Liver (tissue), 9 donors: ENCODE results near the gene MEGF11. TPM values are rescaled to one million over a fixed set of nuclear protein-coding genes. Genes with fewer than 3 reads are reported as not detected.

ENCODE experiments used
- DNase-seq: peaks from one replicate; pipeline ENCODE4 v3.0.0-alpha.2; 2017; ENCODE audit warnings: low spot score
- H3K27ac ChIP-seq, 2 donors: one replicate each; pipeline ENCODE4 v1.7.0; 2013; ENCODE audit warnings: inconsistent platforms in 2 of 2, low read length in 2 of 2, control low read depth in 1 of 2, low read depth in 1 of 2, mild to moderate bottlenecking in 1 of 2
- H3K27me3 ChIP-seq, 4 donors: one replicate each; pipeline versions ENCODE4 v1.6.1 to v1.7.0; 2013; ENCODE audit warnings: low read length in 3 of 4, inconsistent platforms in 1 of 4, mild to moderate bottlenecking in 1 of 4, moderate library complexity in 1 of 4; ENCODE audit not compliant: control insufficient read depth in 4 of 4, insufficient read depth in 4 of 4
- H3K36me3 ChIP-seq, 4 donors: one replicate each; pipeline versions ENCODE4 v1.6.1 to v1.7.0; 2013; ENCODE audit warnings: low read length in 3 of 4, mild to moderate bottlenecking in 3 of 4, low read depth in 1 of 4, moderate library complexity in 1 of 4; ENCODE audit not compliant: control insufficient read depth in 4 of 4, insufficient read depth in 3 of 4
- H3K4me1 ChIP-seq, 4 donors: one replicate each; pipeline versions ENCODE4 v1.6.1 to v1.7.0; 2013; ENCODE audit warnings: low read length in 3 of 4, mild to moderate bottlenecking in 3 of 4, moderate library complexity in 1 of 4; ENCODE audit not compliant: control insufficient read depth in 4 of 4, insufficient read depth in 4 of 4
- H3K4me3 ChIP-seq, 3 donors: one replicate each; pipeline versions ENCODE4 v1.6.1 to v1.7.0; 2013; ENCODE audit warnings: low read length in 3 of 3, control low read depth in 1 of 3, low read depth in 1 of 3, mild to moderate bottlenecking in 1 of 3
- H3K9ac ChIP-seq, 2 donors: one replicate each; pipeline ENCODE4 v1.7.0; 2013; ENCODE audit warnings: low read length in 2 of 2, mild to moderate bottlenecking in 2 of 2, moderate library complexity in 2 of 2, control low read depth in 1 of 2, low read depth in 1 of 2
- H3K9me3 ChIP-seq, 4 donors: one replicate each; pipeline versions ENCODE4 v1.6.1 to v1.7.0; 2013; ENCODE audit warnings: low read length in 3 of 4; ENCODE audit not compliant: control insufficient read depth in 4 of 4
- ATF3 ChIP-seq: IDR thresholded peaks from 2 replicates; pipeline ENCODE4 v1.6.1; 2016; ENCODE audit warnings: antibody characterized with exemption
- CTCF ChIP-seq: fragments of 150-350 bp; IDR thresholded peaks from 2 replicates; pipeline ENCODE4 v1.5.1; 2017; ENCODE audit warnings: improper control_type of control experiment, low read depth, low read length; ENCODE audit not compliant: missing input control
- EGR1 ChIP-seq, 2 donors: IDR thresholded peaks; 2 replicates each; pipeline ENCODE4 v1.6.1; 2016 to 2018; ENCODE audit warnings: antibody characterized with exemption in 2 of 2, low read depth in 2 of 2
- FOXA1 ChIP-seq: IDR thresholded peaks from 2 replicates; pipeline ENCODE4 v1.6.1; 2016; ENCODE audit warnings: antibody characterized with exemption
- FOXA2 ChIP-seq: IDR thresholded peaks from 2 replicates; pipeline ENCODE4 v1.6.1; 2016; ENCODE audit warnings: antibody characterized with exemption
- GABPA ChIP-seq, 2 donors: IDR thresholded peaks in 1 of 2; conservative IDR thresholded peaks in 1 of 2; 2 replicates each; pipeline ENCODE4 v1.6.1; 2016; ENCODE audit warnings: antibody characterized with exemption in 2 of 2, mild to moderate bottlenecking in 1 of 2, moderate library complexity in 1 of 2
- HNF4A ChIP-seq, 2 donors: conservative IDR thresholded peaks; 2 replicates each; pipeline ENCODE4 v1.6.1; 2016; ENCODE audit warnings: antibody characterized with exemption in 2 of 2, mild to moderate bottlenecking in 2 of 2
- HNF4G ChIP-seq: IDR thresholded peaks from 2 replicates; pipeline ENCODE4 v1.6.1; 2016; ENCODE audit warnings: antibody characterized with exemption
- JUND ChIP-seq, 2 donors: IDR thresholded peaks; 2 replicates each; pipeline ENCODE4 v1.6.1; 2016; ENCODE audit warnings: antibody characterized with exemption in 2 of 2
- MAX ChIP-seq: IDR thresholded peaks from 2 replicates; pipeline ENCODE4 v1.6.1; 2016; ENCODE audit warnings: antibody characterized with exemption
- NR2F2 ChIP-seq: IDR thresholded peaks from 2 replicates; pipeline ENCODE4 v1.6.1; 2016; ENCODE audit warnings: antibody characterized with exemption
- RAD21 ChIP-seq, 2 donors: IDR thresholded peaks; 2 replicates each; pipeline ENCODE4 v1.6.1; 2016; ENCODE audit warnings: antibody characterized with exemption in 2 of 2, mild to moderate bottlenecking in 2 of 2
- RXRA ChIP-seq, 2 donors: IDR thresholded peaks; 2 replicates each; pipeline ENCODE4 v1.6.1; 2017 to 2018; ENCODE audit warnings: antibody characterized with exemption in 2 of 2, mild to moderate bottlenecking in 1 of 2
- SP1 ChIP-seq: IDR thresholded peaks from 2 replicates; pipeline ENCODE4 v1.6.1; 2018; ENCODE audit warnings: antibody characterized with exemption, mild to moderate bottlenecking
- TAF1 ChIP-seq: conservative IDR thresholded peaks from 2 replicates; pipeline ENCODE4 v1.6.1; 2016; ENCODE audit warnings: antibody characterized with exemption, mild to moderate bottlenecking
- YY1 ChIP-seq: IDR thresholded peaks from 2 replicates; pipeline ENCODE4 v1.6.1; 2016; ENCODE audit warnings: antibody characterized with exemption, mild to moderate bottlenecking
- ZBTB33 ChIP-seq: IDR thresholded peaks from 2 replicates; pipeline ENCODE4 v1.6.1; 2016; ENCODE audit warnings: antibody characterized with exemption
- WGBS: extraction: QIAGEN DNeasy Blood & Tissue Kit; methylation state at CpG from one replicate; pipeline ENCODE4 v1.1.7; 2013; 5-methylcytosine and 5-hydroxymethylcytosine counted together
- polyA plus RNA-seq, 2 donors: library from polyadenylated mRNA; stranded (reverse) in 1 of 2; unstranded in 1 of 2; fragments of 200-250 nt in 1 of 2; fragments of >200 nt in 1 of 2; fragmentation: Nextera tagmentation in 1 of 2; extraction: Ambion mirVana in 1 of 2; gene quantifications; one replicate each; pipeline versions ENCODE4 v1.2.1 to v1.2.3, GENCODE V29; 2013 to 2015
- total RNA-seq, 2 donors: library from RNA; depleted of rRNA; stranded (reverse); fragments of >200 nt; gene quantifications; one replicate each; pipeline ENCODE4 v1.2.3, GENCODE V29; 2014
- TF ChIP-seq, protein P1 (sequence below): IDR thresholded peaks from 2 replicates; pipeline ENCODE4 v1.6.1; 2016; ENCODE audit warnings: antibody characterized with exemption, mild to moderate bottlenecking
- donor health status: healthy.
- donor health status: healthy.
- donor health status: healthy.
- donor health status: healthy.
- donor health status: healthy.

The MEGF11 gene
- total and polyA plus RNA-seq, 4 donors, result under 0.01 to 0.51 (median 0.03) TPM; not detected in 1

GRCh38 chr15:65856821-65857455 is 396.6 kb downstream of the MEGF11 start:
- Histone ChIP-seq H3K27ac (no peak overlapping the region), H3K9ac (no peak overlapping the region), H3K36me3 (no peaks in the 10 kb centered on the region), H3K4me1 (peaks cover 0 to 2% (median 0%) of the 10 kb centered on the region in 4 donors), H3K9me3 (no peaks in the 10 kb centered on the region), H3K4me3 (no peak overlapping the region), H3K27me3 (no peaks in the 10 kb centered on the region)
- DNase-seq, result peak; percentile 81
- peak; percentile 86 for TF ChIP-seq CTCF
- no peak for TF ChIP-seq RXRA (IDR thresholded peaks at IDR 0.05)
- peak; percentile 72 to 84 for TF ChIP-seq RAD21 (IDR thresholded peaks at IDR 0.05)
- 65% methylated on average over 12 of the region's 12 CpGs for WGBS

DNA sequence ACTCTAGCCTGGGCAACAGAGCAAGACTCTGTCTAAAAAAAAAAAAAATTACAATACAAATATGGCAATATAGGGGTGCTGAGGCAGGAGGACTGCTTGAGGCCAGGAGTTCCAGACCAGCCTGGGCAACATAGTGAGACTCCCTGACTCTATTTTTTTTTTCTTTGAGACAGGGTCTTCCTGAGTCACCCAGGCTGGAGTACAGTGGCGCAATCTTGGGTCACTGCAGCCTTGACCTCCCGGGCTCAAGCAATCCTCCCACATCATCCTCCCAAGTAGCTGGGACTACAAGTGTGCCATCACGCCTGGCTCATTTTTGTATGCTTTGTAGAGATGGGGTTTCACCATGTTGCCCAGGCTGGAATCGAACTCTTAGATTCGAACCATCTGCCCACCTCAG is 401.6 kb downstream of the MEGF11 start:
- Histone ChIP-seq H3K27me3 (no peaks in the 10 kb centered on the region), H3K36me3 (no peaks in the 10 kb centered on the region), H3K27ac (no peak overlapping the region), H3K9me3 (no peaks in the 10 kb centered on the region), H3K4me3 (no peak overlapping the region), H3K4me1 (no peaks in the 10 kb centered on the region), H3K9ac (no peak overlapping the region)
- TF ChIP-seq FOXA1 (no peak), ATF3 (no peak), NR2F2 (no peak), JUND (IDR thresholded peaks at IDR 0.05) (no peak), CTCF (no peak), EGR1 (IDR thresholded peaks at IDR 0.05; ENCODE audit: low read depth in 2 of 2) (no peak), HNF4G (no peak), RXRA (IDR thresholded peaks at IDR 0.05) (no peak), FOXA2 (no peak), SP1 (no peak), GABPA (IDR thresholded peaks at IDR 0.05 in 1 of 2, conservative IDR thresholded peaks at IDR 0.05 in 1 of 2) (no peak), ZBTB33 (no peak), HNF4A (conservative IDR thresholded peaks at IDR 0.05) (no peak), TAF1 (no peak), RAD21 (IDR thresholded peaks at IDR 0.05) (no peak), YY1 (no peak), MAX (no peak)
- TF ChIP-seq, protein P1, sequence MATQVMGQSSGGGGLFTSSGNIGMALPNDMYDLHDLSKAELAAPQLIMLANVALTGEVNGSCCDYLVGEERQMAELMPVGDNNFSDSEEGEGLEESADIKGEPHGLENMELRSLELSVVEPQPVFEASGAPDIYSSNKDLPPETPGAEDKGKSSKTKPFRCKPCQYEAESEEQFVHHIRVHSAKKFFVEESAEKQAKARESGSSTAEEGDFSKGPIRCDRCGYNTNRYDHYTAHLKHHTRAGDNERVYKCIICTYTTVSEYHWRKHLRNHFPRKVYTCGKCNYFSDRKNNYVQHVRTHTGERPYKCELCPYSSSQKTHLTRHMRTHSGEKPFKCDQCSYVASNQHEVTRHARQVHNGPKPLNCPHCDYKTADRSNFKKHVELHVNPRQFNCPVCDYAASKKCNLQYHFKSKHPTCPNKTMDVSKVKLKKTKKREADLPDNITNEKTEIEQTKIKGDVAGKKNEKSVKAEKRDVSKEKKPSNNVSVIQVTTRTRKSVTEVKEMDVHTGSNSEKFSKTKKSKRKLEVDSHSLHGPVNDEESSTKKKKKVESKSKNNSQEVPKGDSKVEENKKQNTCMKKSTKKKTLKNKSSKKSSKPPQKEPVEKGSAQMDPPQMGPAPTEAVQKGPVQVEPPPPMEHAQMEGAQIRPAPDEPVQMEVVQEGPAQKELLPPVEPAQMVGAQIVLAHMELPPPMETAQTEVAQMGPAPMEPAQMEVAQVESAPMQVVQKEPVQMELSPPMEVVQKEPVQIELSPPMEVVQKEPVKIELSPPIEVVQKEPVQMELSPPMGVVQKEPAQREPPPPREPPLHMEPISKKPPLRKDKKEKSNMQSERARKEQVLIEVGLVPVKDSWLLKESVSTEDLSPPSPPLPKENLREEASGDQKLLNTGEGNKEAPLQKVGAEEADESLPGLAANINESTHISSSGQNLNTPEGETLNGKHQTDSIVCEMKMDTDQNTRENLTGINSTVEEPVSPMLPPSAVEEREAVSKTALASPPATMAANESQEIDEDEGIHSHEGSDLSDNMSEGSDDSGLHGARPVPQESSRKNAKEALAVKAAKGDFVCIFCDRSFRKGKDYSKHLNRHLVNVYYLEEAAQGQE, result no peak
- DNase-seq, result no peak
- 94% methylated on average over 5 of the region's 5 CpGs for WGBS
